ENCODE measurements around the gene LINGO4.

The LINGO4 gene

GRCh38 chr1:151838222-151839081, 33.2 kb upstream of the LINGO4 start:
- Histone ChIP-seq H3K4me1 (ENCODE audit: control insufficient read depth in 2 of 2, insufficient read depth in 1 of 2, low read depth in 1 of 2, low read length in 2 of 2) (peaks cover 8 to 16% of the 10 kb centered on the region in 2 donors), H4K8ac (ENCODE audit: low read depth, low read length) (peak overlapping the region; percentile 43), H3K79me1 (ENCODE audit: low read depth, low read length) (no peaks in the 10 kb centered on the region), H3K9ac (ENCODE audit: low read depth, low read length, poor library complexity) (peak overlapping the region; percentile 26), H3K23ac (ENCODE audit: low read depth, low read length, poor library complexity) (peak overlapping the region; percentile 86), H2BK15ac (ENCODE audit: low read length) (peak overlapping the region; percentile 79), H2BK5ac (ENCODE audit: low read length) (no peak overlapping the region), H3K14ac (ENCODE audit: low read length) (no peak overlapping the region), H2BK12ac (ENCODE audit: low read length) (no peak overlapping the region), H3K27ac (replicated peaks; ENCODE audit: low read length) (no peak overlapping the region), H3K4me3 (ENCODE audit: low read length in 2 of 2) (peak overlapping the region; percentile 27 to 74), H3K36me3 (replicated peaks in 1 of 2; ENCODE audit: control insufficient read depth in 2 of 2, insufficient read depth in 2 of 2, low read length in 2 of 2) (no peaks in the 10 kb centered on the region), H3K27me3 (ENCODE audit: control insufficient read depth in 3 of 3, insufficient read depth in 3 of 3, low read depth in 1 of 3, low read length in 3 of 3) (peaks cover 22 to 82% (median 42%) of the 10 kb centered on the region in 3 experiments), H3K4ac (ENCODE audit: low read length) (no peak overlapping the region), H3K4me2 (ENCODE audit: insufficient read depth, low read length, poor library complexity, severe bottlenecking) (peak overlapping the region; percentile 98), H2BK120ac (ENCODE audit: low read depth, low read length) (no peak overlapping the region), H4K91ac (ENCODE audit: low read depth, low read length, poor library complexity) (no peak overlapping the region), H2AK5ac (ENCODE audit: low read depth, low read length) (no peak overlapping the region), H3K18ac (ENCODE audit: low read length) (peak overlapping the region; percentile 81), H2AFZ (ENCODE audit: low read length) (peak overlapping the region; percentile 88), H3K9me3 (replicated peaks in 1 of 2; ENCODE audit: control insufficient read depth in 2 of 2, insufficient read depth in 1 of 2, low read depth in 1 of 2, low read length in 2 of 2) (peaks cover 0 to 6% of the 10 kb centered on the region in 2 donors)
- no peak for DNase-seq (ENCODE audit: low spot score)
- WGBS, 2 donors (ENCODE audit: extremely low coverage in 2 of 2, insufficient read length in 2 of 2, insufficient replicate concordance in 1 of 2) = no CpG with 5 or more reads among the region's 117 CpGs

- H3K4me2 ChIP-seq (ENCODE audit: insufficient read depth, low read length, poor library complexity, severe bottlenecking) = peak overlapping the region; percentile 98
- WGBS, 2 donors (ENCODE audit: extremely low coverage in 2 of 2, insufficient read length in 2 of 2, insufficient replicate concordance in 1 of 2) = no CpG with 5 or more reads among the region's 26 CpGs
- peak overlapping the region; percentile 27 to 72 for H3K4me3 ChIP-seq (ENCODE audit: low read length in 2 of 2)
- no peaks in the 10 kb centered on the region for H3K36me3 ChIP-seq (replicated peaks in 1 of 2; ENCODE audit: control insufficient read depth in 2 of 2, insufficient read depth in 2 of 2, low read length in 2 of 2)
- H3K27ac ChIP-seq (replicated peaks; ENCODE audit: low read length) = no peak overlapping the region
- peak overlapping the region; percentile 13 for H3K9ac ChIP-seq (ENCODE audit: low read depth, low read length, poor library complexity)
- H3K79me1 ChIP-seq (ENCODE audit: low read depth, low read length) = no peaks in the 10 kb centered on the region
- H3K27me3 ChIP-seq (ENCODE audit: control insufficient read depth in 3 of 3, insufficient read depth in 3 of 3, low read depth in 1 of 3, low read length in 3 of 3) = peaks cover 22 to 82% (median 42%) of the 10 kb centered on the region in 3 experiments
- H3K14ac ChIP-seq (ENCODE audit: low read length) = no peak overlapping the region
- H3K4ac ChIP-seq (ENCODE audit: low read length) = no peak overlapping the region
- H2AK5ac ChIP-seq (ENCODE audit: low read depth, low read length) = peak overlapping the region; percentile 57
- H2BK15ac ChIP-seq (ENCODE audit: low read length) = peak overlapping the region; percentile 79
- H2BK5ac ChIP-seq (ENCODE audit: low read length) = no peak overlapping the region
- H4K91ac ChIP-seq (ENCODE audit: low read depth, low read length, poor library complexity) = no peak overlapping the region
- no peak overlapping the region for H2BK12ac ChIP-seq (ENCODE audit: low read length)
- DNase-seq (ENCODE audit: low spot score) = no peak
- H4K8ac ChIP-seq (ENCODE audit: low read depth, low read length) = no peak overlapping the region
- H3K18ac ChIP-seq (ENCODE audit: low read length) = peak overlapping the region; percentile 71
- no peak overlapping the region for H3K23ac ChIP-seq (ENCODE audit: low read depth, low read length, poor library complexity)
- peak overlapping the region; percentile 88 for H2AFZ ChIP-seq (ENCODE audit: low read length)
- no peak overlapping the region for H2BK120ac ChIP-seq (ENCODE audit: low read depth, low read length)
- peaks cover 0 to 6% of the 10 kb centered on the region in 2 donors for H3K9me3 ChIP-seq (replicated peaks in 1 of 2; ENCODE audit: control insufficient read depth in 2 of 2, insufficient read depth in 1 of 2, low read depth in 1 of 2, low read length in 2 of 2)
- H3K4me1 ChIP-seq (ENCODE audit: control insufficient read depth in 2 of 2, insufficient read depth in 1 of 2, low read depth in 1 of 2, low read length in 2 of 2) = peaks cover 8 to 16% of the 10 kb centered on the region in 2 donors
Measured at GRCh38 chr1:151837884-151838221, 32.6 kb upstream of the LINGO4 start.

GRCh38 chr1:151837197-151837596, 32.0 kb upstream of the LINGO4 start:
- Histone ChIP-seq H2AK5ac (ENCODE audit: low read depth, low read length) (no peak overlapping the region), H2BK120ac (ENCODE audit: low read depth, low read length) (no peak overlapping the region), H3K36me3 (replicated peaks in 1 of 2; ENCODE audit: control insufficient read depth in 2 of 2, insufficient read depth in 2 of 2, low read length in 2 of 2) (no peaks in the 10 kb centered on the region), H3K9me3 (replicated peaks in 1 of 2; ENCODE audit: control insufficient read depth in 2 of 2, insufficient read depth in 1 of 2, low read depth in 1 of 2, low read length in 2 of 2) (peaks cover 0 to 6% of the 10 kb centered on the region in 2 donors), H3K18ac (ENCODE audit: low read length) (no peak overlapping the region), H3K79me1 (ENCODE audit: low read depth, low read length) (no peaks in the 10 kb centered on the region), H2BK15ac (ENCODE audit: low read length) (no peak overlapping the region), H3K4me3 (ENCODE audit: low read length in 2 of 2) (no peak overlapping the region), H3K27me3 (ENCODE audit: control insufficient read depth in 3 of 3, insufficient read depth in 3 of 3, low read depth in 1 of 3, low read length in 3 of 3) (peaks cover 22 to 85% (median 42%) of the 10 kb centered on the region in 3 experiments), H3K4me1 (ENCODE audit: control insufficient read depth in 2 of 2, insufficient read depth in 1 of 2, low read depth in 1 of 2, low read length in 2 of 2) (peaks cover 8 to 16% of the 10 kb centered on the region in 2 donors), H2BK5ac (ENCODE audit: low read length) (no peak overlapping the region), H3K27ac (replicated peaks; ENCODE audit: low read length) (no peak overlapping the region), H3K14ac (ENCODE audit: low read length) (no peak overlapping the region), H4K8ac (ENCODE audit: low read depth, low read length) (no peak overlapping the region), H3K4me2 (ENCODE audit: insufficient read depth, low read length, poor library complexity, severe bottlenecking) (no peak overlapping the region), H3K23ac (ENCODE audit: low read depth, low read length, poor library complexity) (no peak overlapping the region), H3K4ac (ENCODE audit: low read length) (no peak overlapping the region), H2BK12ac (ENCODE audit: low read length) (no peak overlapping the region), H3K9ac (ENCODE audit: low read depth, low read length, poor library complexity) (no peak overlapping the region), H4K91ac (ENCODE audit: low read depth, low read length, poor library complexity) (no peak overlapping the region), H2AFZ (ENCODE audit: low read length) (no peak overlapping the region)
- no peak for DNase-seq (ENCODE audit: low spot score)
- no CpG with 5 or more reads among the region's 3 CpGs for WGBS, 2 donors (ENCODE audit: extremely low coverage in 2 of 2, insufficient read length in 2 of 2, insufficient replicate concordance in 1 of 2)

- Histone ChIP-seq H3K4me1 (ENCODE audit: control insufficient read depth in 2 of 2, insufficient read depth in 1 of 2, low read depth in 1 of 2, low read length in 2 of 2) (peaks cover 8 to 16% of the 10 kb centered on the region in 2 donors), H3K23ac (ENCODE audit: low read depth, low read length, poor library complexity) (no peak overlapping the region), H2AK5ac (ENCODE audit: low read depth, low read length) (no peak overlapping the region), H3K14ac (ENCODE audit: low read length) (no peak overlapping the region), H3K27me3 (ENCODE audit: control insufficient read depth in 3 of 3, insufficient read depth in 3 of 3, low read depth in 1 of 3, low read length in 3 of 3) (peaks cover 22 to 91% (median 41%) of the 10 kb centered on the region in 3 experiments), H3K79me1 (ENCODE audit: low read depth, low read length) (no peaks in the 10 kb centered on the region), H3K36me3 (replicated peaks in 1 of 2; ENCODE audit: control insufficient read depth in 2 of 2, insufficient read depth in 2 of 2, low read length in 2 of 2) (no peaks in the 10 kb centered on the region), H3K4ac (ENCODE audit: low read length) (no peak overlapping the region), H2AFZ (ENCODE audit: low read length) (no peak overlapping the region), H4K8ac (ENCODE audit: low read depth, low read length) (no peak overlapping the region), H3K4me3 (ENCODE audit: low read length in 2 of 2) (no peak overlapping the region), H4K91ac (ENCODE audit: low read depth, low read length, poor library complexity) (no peak overlapping the region), H3K4me2 (ENCODE audit: insufficient read depth, low read length, poor library complexity, severe bottlenecking) (no peak overlapping the region), H3K18ac (ENCODE audit: low read length) (no peak overlapping the region), H3K27ac (replicated peaks; ENCODE audit: low read length) (no peak overlapping the region), H3K9me3 (replicated peaks in 1 of 2; ENCODE audit: control insufficient read depth in 2 of 2, insufficient read depth in 1 of 2, low read depth in 1 of 2, low read length in 2 of 2) (peaks cover 0 to 5% of the 10 kb centered on the region in 2 donors), H2BK120ac (ENCODE audit: low read depth, low read length) (no peak overlapping the region), H3K9ac (ENCODE audit: low read depth, low read length, poor library complexity) (no peak overlapping the region), H2BK12ac (ENCODE audit: low read length) (no peak overlapping the region), H2BK5ac (ENCODE audit: low read length) (no peak overlapping the region), H2BK15ac (ENCODE audit: low read length) (no peak overlapping the region)
- no CpG with 5 or more reads among the region's 7 CpGs for WGBS, 2 donors (ENCODE audit: extremely low coverage in 2 of 2, insufficient read length in 2 of 2, insufficient replicate concordance in 1 of 2)
- no peak for DNase-seq (ENCODE audit: low spot score)
Measured at GRCh38 chr1:151835596-151835995, 30.4 kb upstream of the LINGO4 start.

Data from neuronal stem cell (in vitro differentiated cells).